HG03280 (cell line): Measurements from ENCODE around the gene PPTC7.
"Not testable (repeated sequence)": the region's sequence is repeated elsewhere in the genome, so short reads cannot be mapped to it uniquely, and the experiment has no call there.

ENCODE experiments used
- ATAC-seq: cut with Tn5 transposase; IDR thresholded peaks from one replicate; pipeline ENCODE4 v1.9.1; 2021; ENCODE audit warnings: mild to moderate bottlenecking, moderate library complexity; ENCODE audit not compliant: unreplicated experiment

The PPTC7 gene

GRCh38 chr12:110562386-110562785 is 20.7 kb downstream of the PPTC7 start:
- not testable (repeated sequence) for ATAC-seq

DNA sequence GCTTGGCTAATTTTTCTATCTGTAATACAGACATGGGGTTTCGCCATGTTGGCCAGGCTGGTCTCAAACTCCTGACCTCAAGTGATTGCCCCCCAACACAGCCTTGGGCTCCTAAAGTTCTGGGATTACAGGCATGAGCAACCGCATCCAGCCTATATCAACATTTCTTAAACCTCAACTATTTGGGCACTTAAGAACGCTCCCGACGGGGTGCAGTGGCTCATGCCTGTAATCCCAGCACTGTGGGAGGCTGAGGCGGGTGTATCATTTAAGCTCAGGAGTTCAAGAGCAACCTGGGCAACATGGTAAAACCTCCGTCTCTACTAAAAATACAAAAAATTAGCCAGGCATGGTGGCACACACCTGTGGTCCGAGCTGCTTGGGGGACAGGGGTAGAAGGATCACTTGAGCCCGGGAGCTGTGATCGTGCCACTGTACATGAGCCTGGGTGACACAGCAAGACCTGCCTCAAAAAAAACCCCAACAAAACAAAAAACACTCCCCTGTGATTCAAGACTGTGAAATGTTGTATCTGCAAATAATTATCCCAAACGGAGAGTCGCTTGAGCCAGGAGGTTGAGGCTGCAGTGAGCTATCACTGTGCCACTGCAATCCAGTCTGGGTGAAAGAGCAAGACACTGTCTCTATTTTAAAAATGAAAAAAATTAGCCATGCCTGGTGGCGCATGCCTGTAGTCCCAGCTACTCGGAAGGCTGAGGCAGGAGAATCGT is 21.5 kb downstream of the PPTC7 start:
- ATAC-seq = no peak

- no peak for ATAC-seq
Observed at GRCh38 chr12:110560946-110561345, 22.2 kb downstream of the PPTC7 start.

DNA sequence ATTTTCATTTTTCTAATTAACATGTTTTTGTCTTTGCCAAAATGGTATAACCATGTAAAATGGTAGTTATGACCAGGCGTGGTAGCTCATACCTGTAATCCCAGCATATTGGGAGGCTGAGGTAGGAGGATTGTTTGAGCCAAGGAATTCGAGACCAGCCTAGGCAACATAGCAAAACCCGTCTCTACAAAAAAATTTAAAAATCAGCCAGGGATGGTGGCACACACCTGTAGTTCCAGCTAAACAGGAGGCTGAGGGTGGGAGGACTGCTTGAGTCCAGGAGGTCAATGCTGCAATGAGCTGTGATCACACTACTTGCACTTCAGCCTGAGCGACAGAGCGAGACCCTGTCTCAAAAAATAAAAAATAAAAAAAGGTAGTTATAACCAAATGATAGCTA is 23.1 kb downstream of the PPTC7 start:
- ATAC-seq = no peak

GRCh38 chr12:110558945-110559344 is 24.2 kb downstream of the PPTC7 start:
- ATAC-seq = not testable (repeated sequence)

DNA sequence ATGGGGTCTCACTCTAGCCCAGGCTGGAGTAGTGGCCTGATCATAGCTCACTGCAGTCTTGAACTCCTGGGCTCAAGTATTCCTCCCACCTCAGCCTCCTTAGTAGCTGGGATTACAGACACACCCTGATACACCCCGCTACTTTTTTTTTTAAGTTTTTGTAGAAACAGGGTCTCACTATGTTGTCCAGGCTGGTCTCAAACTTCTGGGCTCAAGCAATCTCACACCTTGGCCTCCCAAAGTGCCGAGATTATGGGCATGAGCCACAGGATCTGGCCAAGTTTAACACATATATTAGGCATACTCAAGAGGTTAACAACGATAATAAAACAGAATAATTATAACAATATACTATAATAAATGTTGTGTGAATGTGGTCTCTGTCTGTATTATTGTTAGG is 25.8 kb downstream of the PPTC7 start:
- ATAC-seq = no peak

- no peak for ATAC-seq
Observed at GRCh38 chr12:110556705-110557104, 26.4 kb downstream of the PPTC7 start.

DNA sequence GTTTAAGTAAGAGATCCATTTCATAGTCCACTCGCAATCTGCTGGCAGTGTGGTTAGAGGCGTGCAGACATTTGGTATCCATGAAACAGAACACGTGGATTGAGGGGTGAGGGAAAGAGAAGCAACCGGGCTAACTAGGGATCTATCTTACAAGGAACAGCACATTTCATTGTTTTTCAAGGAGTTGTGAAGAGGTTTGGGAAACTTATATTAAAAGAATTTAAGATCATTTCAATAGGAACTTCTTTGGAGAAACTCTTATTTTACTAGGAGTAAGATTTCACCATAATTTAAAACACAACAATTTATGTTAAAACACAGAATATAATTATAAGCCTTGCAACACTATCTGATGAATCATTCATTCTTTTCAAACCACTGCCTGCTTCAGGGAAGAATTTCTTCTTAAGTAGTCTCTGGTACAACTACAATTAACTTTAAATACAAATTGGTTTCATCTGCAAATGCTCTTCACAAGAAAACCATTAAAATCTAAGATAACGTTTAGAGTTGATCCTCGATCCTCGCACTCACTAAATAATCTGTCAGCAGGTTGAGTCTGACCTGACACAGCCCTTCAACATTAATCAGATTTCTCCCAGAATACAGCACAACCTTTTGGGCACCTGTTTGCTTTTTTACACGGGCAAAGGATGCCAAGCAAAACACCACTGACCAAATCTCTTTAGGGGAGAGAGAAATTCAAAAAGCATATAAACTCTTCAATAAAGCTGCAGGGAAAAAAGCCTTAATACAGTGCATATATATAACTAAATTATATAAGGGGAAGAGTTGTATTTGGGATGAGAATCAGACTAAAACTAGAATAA is 27.3 kb downstream of the PPTC7 start:
- no peak for ATAC-seq

GRCh38 chr12:110554184-110554583 is 28.9 kb downstream of the PPTC7 start:
- ATAC-seq = no peak

DNA sequence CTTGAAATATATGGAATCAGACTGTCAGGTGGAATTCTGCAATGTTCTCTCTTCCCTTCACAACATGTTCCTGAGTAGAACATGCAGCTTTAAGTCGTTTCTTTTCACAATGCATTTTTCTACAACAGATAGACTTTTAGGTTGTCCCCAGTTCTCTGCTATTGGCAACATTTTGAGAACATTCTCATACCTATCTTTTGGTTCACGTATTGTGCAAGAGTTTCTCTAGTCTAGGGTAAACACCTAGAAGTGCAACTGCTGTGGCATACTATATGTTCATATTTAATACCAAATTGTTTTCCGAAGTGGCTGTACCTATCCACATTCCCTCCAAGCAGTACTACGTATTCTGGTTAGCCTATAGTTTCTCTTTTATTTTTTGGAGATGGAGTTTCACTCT is 32.1 kb downstream of the PPTC7 start:
- no peak for ATAC-seq

GRCh38 chr12:110549716-110550115 is 33.4 kb downstream of the PPTC7 start:
- ATAC-seq = no peak

DNA sequence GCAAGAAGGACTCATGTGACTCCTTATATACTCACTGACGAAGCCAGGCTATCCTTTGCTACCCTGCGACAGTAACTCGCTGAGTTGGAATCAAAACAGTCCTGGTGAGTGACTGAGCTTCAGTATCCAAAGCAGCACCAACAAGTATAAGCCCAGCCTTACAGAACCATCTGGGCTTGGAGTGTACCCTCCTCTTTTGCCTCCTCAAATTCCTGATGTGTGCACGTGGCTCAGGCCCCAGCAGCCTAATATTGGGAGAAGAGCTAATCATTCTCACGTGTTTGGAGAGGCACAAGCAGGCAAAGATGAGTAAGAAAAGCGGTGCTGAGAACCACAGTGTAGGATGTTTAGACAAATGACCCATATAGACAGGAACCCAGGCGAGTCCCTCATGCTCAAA is 34.4 kb downstream of the PPTC7 start:
- ATAC-seq = no peak

GRCh38 chr12:110547090-110547489 is 36.0 kb downstream of the PPTC7 start:
- ATAC-seq = no peak

DNA sequence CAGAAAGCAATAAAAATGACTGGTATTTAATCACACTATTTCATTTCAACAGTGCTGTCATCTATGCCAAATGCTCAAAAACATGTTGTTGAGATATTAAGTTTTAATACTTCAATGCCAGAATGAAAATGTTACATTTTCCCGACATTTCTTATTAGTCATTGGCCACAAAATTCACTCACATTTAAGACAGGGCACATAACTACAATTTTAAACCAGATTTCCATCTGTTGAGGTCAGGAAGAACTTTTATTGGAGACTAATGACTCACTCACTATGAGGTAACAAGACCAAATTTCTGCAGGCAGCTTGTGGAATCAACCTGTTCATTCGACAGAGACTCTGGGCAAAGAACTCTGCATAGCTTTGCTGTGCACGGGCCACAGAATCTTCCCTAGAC is 36.8 kb downstream of the PPTC7 start:
- ATAC-seq = no peak

DNA sequence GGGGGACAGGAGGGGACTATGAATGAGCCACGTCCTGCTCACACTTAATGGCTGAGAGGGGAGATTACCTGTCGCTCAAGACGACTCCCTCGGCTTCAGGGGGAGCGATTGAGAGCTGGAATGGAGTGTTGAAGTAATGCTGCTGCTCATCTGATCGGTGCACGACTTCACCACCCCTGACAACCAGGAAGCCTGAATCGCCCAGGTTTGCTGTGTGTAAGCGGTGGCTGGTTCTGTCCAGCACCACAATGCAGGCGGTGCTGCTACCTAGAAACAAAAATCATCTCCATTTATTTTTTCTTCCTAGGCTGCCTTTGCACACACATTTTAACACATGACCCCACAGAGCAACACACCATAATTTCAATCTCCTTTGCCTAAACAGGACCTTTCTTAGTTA is 37.3 kb downstream of the PPTC7 start:
- ATAC-seq = no peak

- not testable (repeated sequence) for ATAC-seq
Observed at GRCh38 chr12:110545259-110545658, 37.9 kb downstream of the PPTC7 start.

GRCh38 chr12:110543965-110544364 is 39.2 kb downstream of the PPTC7 start:
- ATAC-seq = no peak

GRCh38 chr12:110543252-110543959 is 39.7 kb downstream of the PPTC7 start:
- ATAC-seq = no peak

- no peak for ATAC-seq
Observed at GRCh38 chr12:110540048-110540447, 43.1 kb downstream of the PPTC7 start.

DNA sequence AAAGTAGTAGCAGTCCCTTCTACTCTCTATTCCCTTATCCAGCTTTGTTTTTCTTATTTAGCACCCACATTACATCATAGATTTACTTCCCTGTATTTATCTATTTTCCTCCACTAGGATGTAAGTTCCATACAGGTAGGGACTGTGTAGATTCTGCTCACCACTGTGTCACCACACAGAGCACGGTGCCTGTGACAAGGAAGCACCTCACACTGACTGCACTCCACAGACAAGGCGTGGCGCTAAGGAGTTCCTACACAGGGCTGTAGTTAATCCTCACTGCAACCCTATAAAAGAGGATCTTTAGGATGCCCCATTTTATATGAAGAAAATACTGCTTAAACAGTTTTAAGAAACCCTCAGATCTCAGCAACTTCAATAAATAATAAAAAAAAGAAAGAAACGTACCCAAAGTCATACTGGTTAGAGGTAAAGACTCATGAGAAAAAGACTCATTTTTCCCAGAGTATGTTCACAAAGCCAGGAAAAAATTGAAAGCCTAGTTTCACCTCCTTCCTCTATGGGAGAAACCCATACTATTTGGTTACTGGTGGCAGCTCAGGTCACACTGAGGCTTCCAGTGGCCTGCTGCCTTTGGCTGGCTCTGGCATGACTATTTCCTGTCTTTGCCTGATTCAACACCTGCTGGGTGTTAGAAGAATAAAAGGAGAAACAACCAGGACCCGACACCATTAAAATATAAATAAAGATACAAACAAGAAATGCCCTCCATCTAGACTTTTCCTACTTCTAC is 44.1 kb downstream of the PPTC7 start:
- no peak for ATAC-seq
